Renal cortex interstitium (tissue), 11 donors: ENCODE results near the gene NRP1. TPM values are rescaled to one million over a fixed set of nuclear protein-coding genes. Genes with fewer than 3 reads are reported as not detected.

ENCODE experiments used
- DNase-seq, 11 donors: peaks; one replicate each; pipeline ENCODE4 v3.0.0-alpha.2; 2013; ENCODE audit warnings: low read depth in 9 of 11, low spot score in 4 of 11; ENCODE audit errors: extremely low read depth in 1 of 11
- polyA plus RNA-seq, 3 donors: library from polyadenylated mRNA; unstranded; fragments of 120-200 nt; gene quantifications; one replicate each; pipeline ENCODE4 v1.2.1, GENCODE V29; 2013; ENCODE audit not compliant: insufficient read length in 3 of 3

Gene NRP1
- polyA plus RNA-seq, 3 donors: 148 to 156 (median 155) TPM

DNA sequence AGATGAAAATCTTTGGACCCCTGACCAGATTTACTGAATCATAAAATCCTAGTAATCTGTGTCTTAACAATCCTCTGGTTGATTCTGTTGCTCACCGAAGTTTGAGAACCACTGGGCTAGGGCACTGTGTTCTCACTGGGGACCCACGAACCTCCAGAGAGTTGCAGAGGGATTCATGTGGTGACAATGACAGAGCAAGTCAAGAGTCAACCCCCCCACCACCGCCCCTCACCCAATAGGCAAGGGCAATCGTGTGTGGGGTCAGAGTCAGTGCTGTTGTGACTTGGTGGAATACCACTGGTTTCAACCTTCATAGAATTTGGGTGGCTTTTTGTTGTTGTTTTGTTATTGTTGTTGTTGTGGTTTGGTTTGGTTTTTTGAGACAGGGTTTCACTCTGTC, 23.5 kb upstream of the NRP1 start:
- DNase-seq: no peak

- DNase-seq: no peak
Observed at GRCh38 chr10:33355274-33355673, 20.8 kb upstream of the NRP1 start.

DNA sequence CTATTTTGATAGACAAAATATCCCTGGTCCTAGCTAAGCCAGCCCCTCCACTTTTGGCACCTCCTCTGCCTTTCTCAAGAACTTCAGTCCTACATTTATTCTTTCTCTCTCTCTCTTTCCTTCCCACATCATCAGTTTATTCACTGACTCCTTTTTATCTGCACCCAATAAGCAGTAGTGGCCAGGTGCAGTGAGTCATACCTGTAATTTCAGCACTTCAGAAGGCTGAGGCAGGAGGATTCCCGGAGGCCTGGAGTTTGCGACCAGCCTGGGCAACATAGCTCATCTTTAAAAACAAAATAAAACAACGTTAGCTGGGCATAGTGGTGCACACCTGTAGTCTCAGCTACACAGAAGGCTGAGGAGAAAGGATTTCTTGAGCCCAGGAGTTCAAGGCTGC, 19.4 kb upstream of the NRP1 start:
- DNase-seq: no peak

DNA sequence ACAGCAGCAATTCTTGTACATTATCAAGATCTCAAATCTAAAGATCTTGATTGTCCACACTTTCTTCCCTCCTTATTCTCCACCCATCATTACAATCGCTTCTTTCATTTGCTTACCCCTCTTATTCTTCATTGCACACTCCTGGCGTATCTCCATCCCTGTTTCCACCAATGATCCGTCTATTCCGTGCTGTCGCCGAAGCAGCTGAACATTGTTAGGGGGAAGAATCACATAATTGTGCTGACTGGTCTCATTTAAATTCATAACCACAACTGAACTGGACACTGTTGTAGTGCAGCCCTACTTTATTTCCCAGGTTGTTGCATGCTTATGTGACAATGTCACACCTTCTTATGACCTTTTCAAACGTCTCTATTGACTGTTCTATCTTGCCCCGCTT, 18.9 kb upstream of the NRP1 start:
- no peak for DNase-seq

GRCh38 chr10:33352615-33353014, 18.1 kb upstream of the NRP1 start:
- DNase-seq: no peak

GRCh38 chr10:33352175-33352574, 17.7 kb upstream of the NRP1 start:
- DNase-seq: no peak

- no peak for DNase-seq
Observed at GRCh38 chr10:33350041-33350440, 15.6 kb upstream of the NRP1 start.

DNA sequence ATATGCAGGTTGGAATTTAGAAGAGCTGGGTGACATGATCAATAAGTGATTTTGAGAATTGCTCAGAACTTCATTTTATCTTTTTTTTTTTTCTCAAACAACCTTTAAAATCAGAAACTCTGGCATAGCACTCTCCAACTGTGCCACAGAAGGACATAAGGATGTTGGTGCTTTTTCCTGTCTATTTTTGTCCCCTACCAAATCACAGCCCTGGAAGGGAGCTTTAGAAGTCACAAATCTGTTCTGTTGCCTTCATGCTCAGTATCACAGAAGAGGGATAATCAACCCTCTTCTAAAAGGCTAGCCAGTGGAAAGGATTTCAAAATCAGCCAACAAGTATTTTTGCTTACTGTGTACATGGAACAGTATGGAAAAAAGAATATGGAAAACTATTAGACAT, 14.8 kb upstream of the NRP1 start:
- DNase-seq: no peak

DNA sequence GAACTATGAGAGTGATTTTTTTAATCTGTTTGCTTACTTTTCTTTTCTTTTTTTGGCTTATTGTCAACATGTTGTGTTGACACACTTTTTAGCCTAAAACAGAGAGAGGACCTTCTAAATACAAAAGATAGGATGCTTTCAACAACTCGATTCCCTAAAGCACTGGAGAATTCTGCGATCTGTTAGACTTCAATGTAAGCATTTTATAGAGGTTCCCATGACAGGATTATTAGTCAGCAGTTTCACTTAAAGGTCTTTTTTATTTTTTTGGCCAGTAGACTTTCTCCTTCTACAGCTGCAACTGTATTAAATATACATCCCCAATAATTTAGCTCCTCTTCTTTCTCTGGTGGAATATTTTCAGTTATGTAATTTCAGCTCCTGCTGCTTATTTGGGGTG, 12.7 kb upstream of the NRP1 start:
- DNase-seq: no peak

DNA sequence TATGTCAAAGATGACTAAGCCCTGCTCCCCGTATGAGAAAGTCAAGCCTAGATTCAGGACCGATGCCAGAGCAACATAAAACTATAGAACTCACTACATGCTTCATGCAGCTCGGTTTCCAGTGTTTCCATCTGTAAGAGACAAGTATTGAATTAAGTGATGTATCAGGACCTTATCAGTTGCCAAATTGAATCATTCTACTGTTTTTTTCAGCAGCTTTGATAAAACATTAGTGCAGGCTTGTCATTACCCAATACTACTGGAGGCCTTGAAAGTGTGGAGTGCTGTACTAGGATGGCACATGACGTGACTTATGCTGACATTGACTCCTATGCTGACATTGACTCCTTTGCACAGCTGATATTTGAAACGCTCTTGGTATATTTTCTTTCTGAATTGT, 10.8 kb upstream of the NRP1 start:
- no peak for DNase-seq

DNA sequence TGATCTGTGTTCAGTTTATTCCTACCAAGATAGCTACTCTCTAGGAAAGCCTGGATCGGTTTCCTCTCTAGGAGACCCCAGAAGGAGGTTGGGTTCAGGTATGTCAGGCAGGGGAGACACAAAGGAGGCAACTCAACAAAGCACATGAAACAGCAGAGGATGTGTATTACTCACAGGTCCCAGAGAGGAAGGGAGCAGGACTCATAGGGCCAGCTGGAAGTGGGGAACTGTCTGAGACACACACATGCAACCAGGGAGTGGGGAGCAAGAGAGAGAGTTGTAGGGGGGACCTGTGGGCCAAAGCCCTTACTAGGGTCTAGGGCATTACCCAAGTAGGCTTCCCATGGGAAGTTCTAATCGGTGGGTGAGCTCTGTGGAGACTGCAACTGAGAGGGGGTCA, 10.2 kb upstream of the NRP1 start:
- no peak for DNase-seq

DNA sequence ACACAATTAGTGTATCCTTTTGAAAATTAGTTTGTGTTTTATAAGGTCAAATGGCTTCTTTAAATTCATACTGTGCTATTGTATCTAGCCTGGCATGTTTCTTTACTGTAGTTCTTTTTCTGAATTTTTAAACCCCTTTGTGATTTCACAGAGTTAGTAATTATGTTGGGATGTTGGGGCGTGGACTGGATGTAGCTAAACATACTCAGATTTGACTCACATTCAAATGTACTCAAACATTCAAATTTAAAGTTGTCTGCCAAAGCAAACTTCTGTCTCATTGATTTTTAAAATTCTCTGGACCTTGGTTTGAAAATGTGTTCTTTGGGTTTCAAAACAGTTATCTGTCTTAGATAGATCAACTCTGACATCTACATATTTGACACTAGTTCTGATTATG, 7.2 kb upstream of the NRP1 start:
- DNase-seq: no peak

GRCh38 chr10:33337326-33337957, 3.0 kb upstream of the NRP1 start:
- DNase-seq: peak in 3 of 11 donors; percentile 46 to 65 (median 56)

GRCh38 chr10:33336582-33337325, 2.3 kb upstream of the NRP1 start:
- peak in 5 of 11 donors; percentile 36 to 69 (median 65) for DNase-seq

DNA sequence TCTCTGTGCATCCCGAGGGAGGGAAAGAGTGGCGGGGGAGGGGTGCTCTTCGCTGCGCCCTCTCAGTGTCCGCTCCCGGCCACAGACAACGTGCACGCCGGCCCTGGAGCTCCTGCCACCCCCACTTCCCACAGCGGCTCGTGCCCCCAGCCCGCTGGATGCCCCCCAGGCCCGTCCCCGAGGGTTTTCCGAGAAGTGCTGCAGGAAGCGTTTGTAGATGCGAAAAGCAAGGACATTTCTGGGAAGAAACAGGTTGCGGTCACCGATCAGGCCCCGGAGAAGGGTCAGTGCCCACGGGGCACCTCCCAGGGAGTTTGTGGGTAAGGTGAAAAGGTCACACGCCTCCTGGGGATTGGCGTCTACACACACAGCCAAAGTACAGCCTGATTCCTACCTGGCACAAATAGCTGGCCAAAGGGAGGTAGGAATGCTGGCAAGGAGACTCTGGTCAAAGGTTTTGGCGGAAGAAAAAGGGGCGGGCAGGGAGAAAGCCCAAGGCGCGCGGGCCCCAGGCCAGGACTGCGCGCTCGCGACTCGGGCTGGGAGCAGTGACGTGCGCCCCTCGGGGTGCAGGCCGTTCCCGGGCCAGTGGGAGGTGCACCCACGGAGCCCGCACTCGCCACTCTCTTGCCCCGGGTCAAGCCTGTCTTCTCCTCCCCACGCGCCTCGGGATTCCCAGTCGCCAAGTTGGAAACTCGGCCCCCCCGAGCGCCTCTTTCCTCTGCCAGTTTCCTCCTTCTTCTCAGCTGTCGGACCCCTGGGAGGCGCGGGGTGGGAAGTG, 1.5 kb upstream of the NRP1 start:
- DNase-seq: peak in 3 of 11 donors; percentile 50 to 58 (median 56)

GRCh38 chr10:33335551-33335800, 1.0 kb upstream of the NRP1 start:
- no peak for DNase-seq

DNA sequence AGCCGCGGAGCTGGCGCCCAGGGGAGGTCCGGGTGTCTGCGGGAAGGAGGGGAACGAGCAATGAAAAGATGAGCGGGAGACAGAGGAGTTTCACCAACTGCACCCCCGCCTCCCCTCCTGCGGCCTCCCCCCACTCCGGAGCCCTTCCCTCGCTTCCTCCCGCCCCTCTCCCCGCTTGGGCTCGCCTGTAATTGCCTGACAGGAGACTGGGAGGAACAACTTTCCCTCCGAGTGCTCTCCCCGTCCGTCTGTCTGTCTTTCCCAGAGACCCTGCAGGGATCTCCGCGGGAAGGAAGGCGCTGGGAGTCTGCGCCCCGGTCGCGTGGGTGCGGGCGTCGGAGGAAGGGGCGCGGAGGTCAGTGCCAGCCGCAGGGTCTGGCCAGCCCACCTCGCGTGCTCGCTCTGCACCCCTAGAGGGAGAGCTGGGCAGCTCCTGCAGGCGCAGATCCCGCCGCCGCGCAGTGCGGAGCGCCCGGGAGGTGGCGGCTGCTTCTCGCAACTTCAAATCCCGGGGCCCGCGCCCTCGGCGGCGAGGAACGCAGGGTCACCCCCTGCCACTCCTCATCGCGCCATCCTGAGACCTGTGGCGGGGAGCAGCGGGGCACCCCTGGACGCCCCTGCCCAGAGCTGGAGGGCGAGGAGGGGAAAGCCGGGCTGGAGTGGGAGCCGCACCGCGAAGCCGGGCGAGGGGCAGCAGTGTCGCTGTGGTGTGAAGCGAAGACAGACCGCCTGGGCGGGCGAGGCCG, 511 bp upstream of the NRP1 start:
- DNase-seq: peak in 9 of 11 donors; percentile 77 to 86 (median 84)

DNA sequence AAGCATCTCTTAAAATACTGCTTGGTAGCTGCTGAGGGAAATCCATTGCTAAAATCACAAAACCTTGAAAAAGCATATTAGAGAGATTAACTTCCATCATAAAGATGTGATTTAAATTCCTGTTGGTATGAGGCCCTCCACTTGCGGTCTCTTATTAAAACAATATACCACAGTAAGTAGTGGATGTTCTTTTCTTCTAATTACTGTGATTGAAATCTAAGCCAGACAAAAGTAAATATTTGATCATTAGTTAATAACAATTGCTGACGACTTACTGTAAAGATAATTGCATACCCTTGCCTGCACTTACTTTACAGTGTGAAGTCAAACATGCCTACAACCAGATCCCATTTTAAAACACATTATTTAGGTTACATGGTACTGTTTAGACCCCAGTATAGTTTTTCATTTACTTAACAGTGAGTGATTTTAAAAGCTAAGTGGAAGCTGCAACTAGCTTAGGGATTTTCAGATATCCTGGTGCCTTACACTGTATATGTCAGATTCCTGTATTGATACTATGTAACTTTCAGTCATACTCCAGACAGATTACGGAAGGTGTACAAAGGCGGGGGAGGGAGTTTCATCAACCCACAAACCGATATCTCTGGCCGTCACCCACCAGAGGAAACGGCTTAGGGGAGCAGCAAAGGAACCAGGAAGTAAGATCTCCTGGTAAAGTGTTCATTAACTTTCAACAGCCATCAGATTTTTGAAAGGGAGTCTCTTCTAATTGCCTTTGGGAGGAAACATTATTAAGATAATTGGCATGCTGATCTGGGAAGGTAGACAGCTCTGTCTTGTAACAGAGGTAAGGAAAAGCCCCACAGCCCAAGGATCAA, 986 bp downstream of the NRP1 start:
- no peak for DNase-seq
